ENCODE measurements around the gene AKAP11.

The AKAP11 gene

DNA sequence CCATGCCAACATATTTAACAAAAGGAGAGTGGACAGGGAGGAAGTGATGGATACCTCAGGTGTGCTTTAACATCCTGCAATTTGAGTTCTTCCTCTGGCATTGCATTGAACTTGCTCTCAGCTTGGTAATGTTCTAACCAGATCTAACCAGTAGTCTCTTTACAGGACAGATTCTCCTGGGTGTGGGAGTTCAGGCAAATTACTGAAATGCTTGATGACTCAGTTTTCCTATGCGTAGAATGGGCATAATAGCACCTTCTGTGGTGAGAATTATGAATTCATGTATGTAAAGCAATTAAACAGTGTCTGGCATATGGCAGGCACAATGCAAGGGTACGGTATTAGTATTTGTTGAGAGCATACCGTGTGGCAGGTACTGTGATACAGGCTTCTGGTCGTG, 3.6 kb downstream of the AKAP11 start:
- H3K9ac ChIP-seq (ENCODE audit: low read length) = no peak overlapping the region
- H3K27me3 ChIP-seq (ENCODE audit: control insufficient read depth, insufficient read depth, low read length) = no peaks in the 10 kb centered on the region
- H3K27ac ChIP-seq (ENCODE audit: low read length) = no peak overlapping the region

DNA sequence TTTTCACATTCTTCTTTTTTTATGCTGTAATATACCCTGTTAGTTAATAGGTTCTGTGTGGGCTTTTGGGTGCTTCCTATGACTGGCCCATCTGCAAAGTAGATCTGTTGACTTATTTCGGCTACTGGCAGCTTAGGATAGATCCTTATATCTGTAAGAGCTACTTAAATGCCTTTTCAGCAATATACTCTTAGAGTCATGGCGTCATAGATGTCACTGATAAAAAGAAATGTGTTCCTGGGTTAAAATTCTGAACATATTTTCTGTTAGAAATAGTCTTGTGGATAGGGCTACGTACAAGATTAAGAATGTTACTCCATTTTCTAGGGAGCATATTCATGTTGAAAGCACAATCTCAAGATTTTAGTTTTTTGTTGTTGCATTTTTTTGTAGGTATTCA, 4.7 kb downstream of the AKAP11 start:
- H3K36me3 ChIP-seq (ENCODE audit: control insufficient read depth, low read depth, low read length) = no peaks in the 10 kb centered on the region
- H3K4me1 ChIP-seq (ENCODE audit: control insufficient read depth, low read depth, low read length) = peaks cover 21% of the 10 kb centered on the region
- no peak overlapping the region for H3K27ac ChIP-seq (ENCODE audit: low read length)
- H3K4me3 ChIP-seq (ENCODE audit: low read length) = no peak overlapping the region
- no peaks in the 10 kb centered on the region for H3K27me3 ChIP-seq (ENCODE audit: control insufficient read depth, insufficient read depth, low read length)
- no peak overlapping the region for H3K9ac ChIP-seq (ENCODE audit: low read length)
- no peaks in the 10 kb centered on the region for H3K9me3 ChIP-seq (ENCODE audit: control insufficient read depth, low read depth, low read length)

More for the DNA sequence above, 3.6 kb downstream of the AKAP11 start:
- Histone ChIP-seq H3K9me3 (ENCODE audit: control insufficient read depth, low read depth, low read length) (no peaks in the 10 kb centered on the region), H3K4me3 (ENCODE audit: low read length) (no peak overlapping the region), H3K36me3 (ENCODE audit: control insufficient read depth, low read depth, low read length) (no peaks in the 10 kb centered on the region), H3K4me1 (ENCODE audit: control insufficient read depth, low read depth, low read length) (peaks cover 18% of the 10 kb centered on the region)

DNA sequence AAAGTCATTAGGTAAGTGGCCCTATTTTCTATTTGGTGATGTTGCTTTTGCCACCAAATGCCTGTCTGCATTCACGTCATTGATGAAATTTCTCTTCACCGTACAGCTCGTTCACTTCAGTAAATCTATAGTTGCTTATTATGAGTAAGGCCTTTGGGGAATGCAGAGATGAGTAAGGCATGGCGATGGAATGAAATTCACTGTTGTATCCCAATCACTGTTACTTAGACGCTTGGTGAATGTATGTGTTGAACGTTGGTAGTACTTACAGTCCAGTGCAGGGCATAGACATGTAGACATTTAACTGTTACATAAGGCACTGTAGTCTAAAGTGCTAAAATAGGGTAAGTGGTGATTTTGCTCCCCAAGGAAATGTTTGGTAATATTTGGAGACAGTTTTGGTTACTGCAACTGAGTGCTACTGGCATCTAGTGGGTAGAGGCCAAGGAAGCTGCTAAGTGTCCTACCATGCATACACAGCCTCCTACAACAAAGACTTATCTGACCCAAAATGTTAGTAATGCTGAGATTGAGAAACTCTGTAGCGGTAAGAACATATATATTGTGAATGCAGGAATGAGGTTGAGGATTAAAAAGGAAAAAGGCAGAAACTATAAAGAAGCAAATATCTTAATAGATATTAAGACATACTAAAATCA, 5.8 kb downstream of the AKAP11 start:
- no peaks in the 10 kb centered on the region for H3K36me3 ChIP-seq (ENCODE audit: control insufficient read depth, low read depth, low read length)
- H3K4me1 ChIP-seq (ENCODE audit: control insufficient read depth, low read depth, low read length) = peaks cover 21% of the 10 kb centered on the region
- no peaks in the 10 kb centered on the region for H3K9me3 ChIP-seq (ENCODE audit: control insufficient read depth, low read depth, low read length)
- no peak overlapping the region for H3K27ac ChIP-seq (ENCODE audit: low read length)
- H3K9ac ChIP-seq (ENCODE audit: low read length) = no peak overlapping the region
- H3K4me3 ChIP-seq (ENCODE audit: low read length) = no peak overlapping the region
- no peaks in the 10 kb centered on the region for H3K27me3 ChIP-seq (ENCODE audit: control insufficient read depth, insufficient read depth, low read length)

DNA sequence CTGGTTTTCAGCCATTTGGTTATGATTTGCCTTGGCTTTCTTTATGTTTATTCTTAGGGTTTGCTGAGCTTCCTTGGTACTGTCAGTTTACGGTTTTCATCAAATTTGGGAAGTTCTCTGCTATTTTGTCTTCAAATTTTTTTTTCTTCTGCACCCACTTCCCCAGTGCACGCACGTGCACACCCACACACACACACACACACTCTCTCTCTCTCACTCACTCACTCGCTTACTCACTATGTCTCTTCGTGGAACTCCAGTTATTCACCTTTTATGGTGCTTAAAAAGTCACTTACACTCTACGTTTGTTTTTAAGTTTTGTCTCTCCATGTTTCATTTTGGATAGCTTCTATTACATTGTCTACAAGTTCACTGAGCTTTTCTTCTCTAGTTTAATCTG, 7.1 kb downstream of the AKAP11 start:
- H3K9ac ChIP-seq (ENCODE audit: low read length) = no peak overlapping the region

DNA sequence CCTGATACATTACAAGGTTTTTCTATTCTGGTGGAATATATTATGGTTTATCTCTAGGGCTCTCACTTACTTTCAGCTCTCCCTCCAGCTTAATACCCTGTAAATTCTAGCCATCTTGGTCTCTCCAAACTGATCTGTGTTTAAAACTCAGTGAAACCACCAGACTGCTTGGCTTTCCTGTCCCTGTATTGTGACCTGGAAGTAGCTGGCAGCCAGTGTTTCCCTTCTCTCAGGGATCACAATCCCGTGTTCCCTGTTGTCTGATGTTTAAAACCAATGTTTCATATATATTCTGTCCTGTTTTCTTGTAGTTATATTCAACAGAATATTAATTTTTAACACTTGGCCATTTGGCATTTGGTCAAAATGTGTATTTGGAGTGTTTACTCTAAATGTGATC, 8.0 kb downstream of the AKAP11 start:
- Histone ChIP-seq H3K27ac (ENCODE audit: low read length) (no peak overlapping the region), H3K9ac (ENCODE audit: low read length) (no peak overlapping the region), H3K27me3 (ENCODE audit: control insufficient read depth, insufficient read depth, low read length) (no peaks in the 10 kb centered on the region), H3K4me1 (ENCODE audit: control insufficient read depth, low read depth, low read length) (peaks cover 30% of the 10 kb centered on the region), H3K36me3 (ENCODE audit: control insufficient read depth, low read depth, low read length) (no peaks in the 10 kb centered on the region), H3K9me3 (ENCODE audit: control insufficient read depth, low read depth, low read length) (no peaks in the 10 kb centered on the region), H3K4me3 (ENCODE audit: low read length) (no peak overlapping the region)

More for the DNA sequence above, 7.1 kb downstream of the AKAP11 start:
- Histone ChIP-seq H3K9me3 (ENCODE audit: control insufficient read depth, low read depth, low read length) (no peaks in the 10 kb centered on the region), H3K4me3 (ENCODE audit: low read length) (no peak overlapping the region), H3K36me3 (ENCODE audit: control insufficient read depth, low read depth, low read length) (no peaks in the 10 kb centered on the region), H3K27me3 (ENCODE audit: control insufficient read depth, insufficient read depth, low read length) (no peaks in the 10 kb centered on the region), H3K4me1 (ENCODE audit: control insufficient read depth, low read depth, low read length) (peaks cover 26% of the 10 kb centered on the region), H3K27ac (ENCODE audit: low read length) (no peak overlapping the region)

DNA sequence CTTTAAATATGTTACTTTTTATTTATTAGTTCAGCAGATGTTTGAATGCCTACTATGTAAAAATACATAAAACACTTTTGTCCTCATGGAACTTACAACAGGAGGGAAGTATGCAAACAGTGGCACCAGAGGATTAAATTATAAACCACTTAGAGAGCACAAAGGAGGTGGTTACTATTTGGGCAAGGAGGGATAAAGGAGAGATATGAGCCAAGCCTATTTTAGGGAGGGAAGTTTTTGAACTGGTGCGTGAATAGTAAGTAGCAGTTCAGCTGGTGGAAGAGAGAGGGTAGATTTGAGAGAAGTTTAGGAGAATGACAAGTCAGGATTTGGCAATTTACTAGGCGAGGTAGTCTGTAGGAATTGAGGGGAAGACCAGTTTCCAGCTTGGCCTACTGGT, 8.6 kb downstream of the AKAP11 start:
- Histone ChIP-seq H3K4me1 (ENCODE audit: control insufficient read depth, low read depth, low read length) (peaks cover 30% of the 10 kb centered on the region), H3K27ac (ENCODE audit: low read length) (no peak overlapping the region), H3K36me3 (ENCODE audit: control insufficient read depth, low read depth, low read length) (peaks cover 2% of the 10 kb centered on the region), H3K4me3 (ENCODE audit: low read length) (no peak overlapping the region), H3K9ac (ENCODE audit: low read length) (no peak overlapping the region), H3K9me3 (ENCODE audit: control insufficient read depth, low read depth, low read length) (no peaks in the 10 kb centered on the region), H3K27me3 (ENCODE audit: control insufficient read depth, insufficient read depth, low read length) (no peaks in the 10 kb centered on the region)

DNA sequence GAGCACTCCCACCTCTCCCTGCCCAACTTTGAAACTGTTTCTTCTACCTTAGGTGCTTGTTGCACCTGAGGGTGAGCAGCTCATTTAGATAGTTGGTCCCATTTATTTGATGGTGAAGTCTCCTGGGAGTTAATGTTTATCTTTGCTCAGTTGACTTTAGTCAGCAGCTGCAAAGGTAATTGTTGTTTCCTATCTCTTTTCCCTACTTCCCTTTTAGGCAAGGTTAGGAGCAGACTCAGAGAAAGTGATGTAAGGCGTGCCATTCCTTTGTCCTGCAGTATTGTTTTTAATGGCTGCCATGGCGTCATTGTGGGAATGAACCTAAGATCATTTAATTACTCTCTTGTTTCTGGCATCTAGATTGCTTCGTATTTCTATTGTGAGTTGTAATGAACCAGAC, 11.6 kb downstream of the AKAP11 start:
- H3K27ac ChIP-seq (ENCODE audit: low read length) = peak overlapping the region; percentile 12

DNA sequence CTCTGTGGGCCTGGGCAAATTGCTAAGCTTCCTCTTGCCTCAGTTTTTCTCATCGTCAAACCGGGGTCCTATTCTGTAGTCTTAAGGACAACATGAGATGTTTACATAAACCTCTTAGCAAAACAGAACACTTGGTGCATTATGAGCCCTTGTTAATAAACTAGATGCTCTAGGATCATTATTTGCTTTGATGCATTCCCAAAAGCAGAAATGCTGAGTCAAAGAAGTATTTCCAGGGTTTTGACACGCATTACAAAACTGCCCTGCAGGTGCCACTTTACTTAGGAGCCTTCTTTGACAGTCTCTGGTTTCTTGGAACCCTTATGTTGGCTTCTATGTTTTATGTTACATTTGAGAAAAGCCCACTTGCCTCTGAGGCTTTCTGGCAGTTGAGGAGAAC, 12.1 kb downstream of the AKAP11 start:
- no peaks in the 10 kb centered on the region for H3K27me3 ChIP-seq (ENCODE audit: control insufficient read depth, insufficient read depth, low read length)
- H3K4me3 ChIP-seq (ENCODE audit: low read length) = no peak overlapping the region
- H3K4me1 ChIP-seq (ENCODE audit: control insufficient read depth, low read depth, low read length) = peaks cover 21% of the 10 kb centered on the region
- peak overlapping the region; percentile 12 for H3K27ac ChIP-seq (ENCODE audit: low read length)
- no peaks in the 10 kb centered on the region for H3K9me3 ChIP-seq (ENCODE audit: control insufficient read depth, low read depth, low read length)
- no peak overlapping the region for H3K9ac ChIP-seq (ENCODE audit: low read length)
- H3K36me3 ChIP-seq (ENCODE audit: control insufficient read depth, low read depth, low read length) = peaks cover 27% of the 10 kb centered on the region

More for the DNA sequence above, 11.6 kb downstream of the AKAP11 start:
- Histone ChIP-seq H3K36me3 (ENCODE audit: control insufficient read depth, low read depth, low read length) (peaks cover 22% of the 10 kb centered on the region), H3K9me3 (ENCODE audit: control insufficient read depth, low read depth, low read length) (no peaks in the 10 kb centered on the region), H3K9ac (ENCODE audit: low read length) (no peak overlapping the region), H3K4me3 (ENCODE audit: low read length) (no peak overlapping the region), H3K27me3 (ENCODE audit: control insufficient read depth, insufficient read depth, low read length) (no peaks in the 10 kb centered on the region), H3K4me1 (ENCODE audit: control insufficient read depth, low read depth, low read length) (peaks cover 21% of the 10 kb centered on the region)

DNA sequence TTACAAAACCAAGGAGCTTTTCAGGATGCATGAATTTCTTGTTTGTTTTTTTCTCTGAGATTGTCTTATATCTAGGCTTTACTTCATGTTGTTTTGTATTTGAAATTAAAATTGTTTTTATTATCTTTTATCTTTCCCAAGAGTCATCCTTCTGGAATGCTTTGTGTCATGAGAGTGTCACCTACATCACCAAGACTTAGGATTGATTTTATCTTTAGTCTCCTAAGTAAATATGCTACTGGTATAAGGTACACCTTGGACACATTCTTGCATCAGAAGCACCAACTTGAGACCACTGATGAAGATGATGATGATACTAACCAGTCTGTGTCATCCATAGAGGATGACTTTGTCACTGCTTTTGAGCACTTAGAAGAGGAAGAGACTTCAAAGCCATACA, 26.4 kb downstream of the AKAP11 start:
- Histone ChIP-seq H3K4me3 (ENCODE audit: low read length) (no peak overlapping the region), H3K27me3 (ENCODE audit: control insufficient read depth, insufficient read depth, low read length) (no peaks in the 10 kb centered on the region), H3K36me3 (ENCODE audit: control insufficient read depth, low read depth, low read length) (peaks cover 63% of the 10 kb centered on the region), H3K4me1 (ENCODE audit: control insufficient read depth, low read depth, low read length) (no peaks in the 10 kb centered on the region), H3K9me3 (ENCODE audit: control insufficient read depth, low read depth, low read length) (no peaks in the 10 kb centered on the region), H3K9ac (ENCODE audit: low read length) (no peak overlapping the region), H3K27ac (ENCODE audit: low read length) (no peak overlapping the region)

DNA sequence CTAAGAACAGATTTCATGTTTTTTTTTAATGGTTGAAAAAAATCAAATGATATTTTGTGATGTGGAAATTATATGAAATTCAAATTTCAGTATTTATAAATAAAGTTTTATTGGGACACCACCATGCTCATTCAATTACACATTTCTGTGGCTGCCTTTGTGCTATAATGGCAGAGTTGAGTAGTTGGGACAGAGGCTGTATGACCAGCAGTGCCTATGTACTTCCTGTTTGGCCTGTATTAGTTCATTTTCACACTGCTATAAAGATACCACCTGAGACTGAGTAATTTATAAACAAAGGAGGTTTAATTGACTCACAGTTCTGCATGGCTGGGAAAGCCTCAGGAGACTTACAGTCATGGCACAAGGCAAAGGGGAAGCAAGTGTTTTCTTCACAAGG, 33.6 kb downstream of the AKAP11 start:
- Histone ChIP-seq H3K9me3 (ENCODE audit: control insufficient read depth, low read depth, low read length) (no peaks in the 10 kb centered on the region), H3K4me3 (ENCODE audit: low read length) (no peak overlapping the region), H3K27ac (ENCODE audit: low read length) (no peak overlapping the region), H3K4me1 (ENCODE audit: control insufficient read depth, low read depth, low read length) (no peaks in the 10 kb centered on the region), H3K9ac (ENCODE audit: low read length) (no peak overlapping the region), H3K27me3 (ENCODE audit: control insufficient read depth, insufficient read depth, low read length) (no peaks in the 10 kb centered on the region), H3K36me3 (ENCODE audit: control insufficient read depth, low read depth, low read length) (peaks cover 44% of the 10 kb centered on the region)

DNA sequence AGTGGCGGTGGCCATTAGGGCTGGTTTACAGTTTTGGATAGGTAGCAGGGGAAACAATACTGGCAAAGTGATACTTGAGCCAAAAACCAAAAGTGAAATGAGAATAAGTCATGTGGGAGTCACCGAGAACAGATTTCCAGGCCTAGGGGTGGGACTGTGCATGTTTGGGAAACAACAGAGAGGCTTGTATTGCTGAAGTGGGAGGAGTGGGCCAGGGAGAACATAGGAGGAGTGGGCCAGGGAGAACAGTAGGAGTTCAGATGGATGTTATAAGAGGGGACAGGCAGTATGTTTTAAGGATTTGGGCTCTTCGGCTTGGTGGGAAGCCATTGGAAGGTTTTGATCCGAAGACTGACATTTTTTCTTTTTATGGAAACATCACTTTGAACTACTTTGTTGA, 35.5 kb downstream of the AKAP11 start:
- no peaks in the 10 kb centered on the region for H3K27me3 ChIP-seq (ENCODE audit: control insufficient read depth, insufficient read depth, low read length)
- no peaks in the 10 kb centered on the region for H3K9me3 ChIP-seq (ENCODE audit: control insufficient read depth, low read depth, low read length)
- H3K9ac ChIP-seq (ENCODE audit: low read length) = no peak overlapping the region
- H3K36me3 ChIP-seq (ENCODE audit: control insufficient read depth, low read depth, low read length) = peaks cover 34% of the 10 kb centered on the region
- no peak overlapping the region for H3K27ac ChIP-seq (ENCODE audit: low read length)
- no peak overlapping the region for H3K4me3 ChIP-seq (ENCODE audit: low read length)
- no peaks in the 10 kb centered on the region for H3K4me1 ChIP-seq (ENCODE audit: control insufficient read depth, low read depth, low read length)

DNA sequence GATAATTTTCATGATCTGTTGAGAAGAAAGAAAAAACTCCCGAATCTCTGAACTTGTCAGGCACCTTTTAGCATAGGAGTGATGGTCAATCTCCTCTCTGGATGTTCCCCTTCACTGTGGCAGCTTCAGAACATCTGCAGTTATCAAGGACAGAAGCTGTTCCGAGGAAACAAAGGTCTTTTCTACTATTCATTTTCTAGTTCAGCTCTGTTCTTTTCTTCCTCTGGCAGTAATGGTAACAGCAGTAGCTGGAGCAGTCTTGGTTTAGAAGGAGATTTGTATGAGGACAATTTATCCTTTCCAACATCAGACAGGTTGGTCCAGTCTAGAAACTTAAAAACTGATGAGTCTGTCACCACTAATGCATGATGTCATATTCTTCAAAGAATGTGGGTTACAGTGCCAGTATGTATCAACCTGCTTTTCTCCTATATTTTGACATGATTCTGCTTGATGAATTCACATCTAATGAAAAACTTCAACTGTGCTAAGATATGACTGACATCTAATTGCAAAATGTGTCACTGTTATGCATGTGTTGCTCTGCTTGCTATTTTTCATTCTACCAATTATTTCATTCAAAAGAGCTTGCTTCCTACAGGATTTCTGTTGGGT, 41.0 kb downstream of the AKAP11 start:
- H3K27me3 ChIP-seq (ENCODE audit: control insufficient read depth, insufficient read depth, low read length) = no peaks in the 10 kb centered on the region
- H3K9ac ChIP-seq (ENCODE audit: low read length) = no peak overlapping the region
- H3K27ac ChIP-seq (ENCODE audit: low read length) = no peak overlapping the region
- no peaks in the 10 kb centered on the region for H3K9me3 ChIP-seq (ENCODE audit: control insufficient read depth, low read depth, low read length)
- H3K36me3 ChIP-seq (ENCODE audit: control insufficient read depth, low read depth, low read length) = peaks cover 25% of the 10 kb centered on the region
- no peak overlapping the region for H3K4me3 ChIP-seq (ENCODE audit: low read length)
- no peaks in the 10 kb centered on the region for H3K4me1 ChIP-seq (ENCODE audit: control insufficient read depth, low read depth, low read length)

Data from iPS-18a (cell line).